Spleen (tissue), 11 donors: ENCODE measurements around the gene ZNF385D. TPM values are rescaled to one million over a fixed set of nuclear protein-coding genes. Genes with fewer than 3 reads are reported as not detected.
A peak's percentile ranks its signal among the peaks of the same experiment; 100 is the strongest.

Experiments used
- DNase-seq: peaks from one replicate; pipeline ENCODE4 v3.0.0-alpha.2; 2020
- H3K27ac ChIP-seq, 8 donors: fragments of 200-600 bp; sonication (generic) in 7 of 8; 1 replicate in 4 of 8; 2 replicates in 4 of 8; pipeline versions ENCODE4 v1.5.0 to v1.8.0; 2016 to 2021; ENCODE audit warnings: inconsistent platforms in 4 of 8, mild to moderate bottlenecking in 4 of 8, moderate library complexity in 1 of 8
- H3K27me3 ChIP-seq, 7 donors: fragments of 200-600 bp; sonication (generic) in 6 of 7; replicated peaks in 1 of 7; 1 replicate in 4 of 7; 2 replicates in 3 of 7; pipeline versions ENCODE4 v1.5.0 to v1.8.0; 2016 to 2021; ENCODE audit warnings: inconsistent platforms in 3 of 7, mild to moderate bottlenecking in 1 of 7
- H3K36me3 ChIP-seq, 6 donors: fragments of 200-600 bp; sonication (generic) in 5 of 6; 1 replicate in 4 of 6; 2 replicates in 2 of 6; pipeline versions ENCODE4 v1.5.0 to v1.8.0; 2016 to 2021; ENCODE audit warnings: inconsistent platforms in 2 of 6
- H3K4me1 ChIP-seq, 6 donors: fragments of 200-600 bp; sonication (generic) in 5 of 6; 1 replicate in 3 of 6; 2 replicates in 3 of 6; pipeline versions ENCODE4 v1.5.0 to v1.8.0; 2016 to 2021; ENCODE audit warnings: inconsistent platforms in 3 of 6
- H3K4me3 ChIP-seq, 8 donors: fragments of 200-600 bp; sonication (generic) in 7 of 8; 1 replicate in 4 of 8; 2 replicates in 4 of 8; pipeline versions ENCODE4 v1.5.0 to v1.8.0; 2016 to 2021; ENCODE audit warnings: inconsistent platforms in 4 of 8, mild to moderate bottlenecking in 4 of 8, moderate library complexity in 2 of 8
- H3K9me3 ChIP-seq, 8 donors: fragments of 200-600 bp; sonication (generic) in 7 of 8; 1 replicate in 4 of 8; 2 replicates in 4 of 8; pipeline versions ENCODE4 v1.5.0 to v1.8.0; 2016 to 2021; ENCODE audit warnings: inconsistent platforms in 4 of 8
- CTCF ChIP-seq, 11 experiments: fragments of 200-600 bp in 7 of 11; fragments of 450-650 bp in 4 of 11; sonication (generic) in 4 of 11; IDR thresholded peaks in 8 of 11; conservative IDR thresholded peaks in 3 of 11; 1 replicate in 7 of 11; 2 replicates in 4 of 11; pipeline versions ENCODE4 v1.4.0 to v1.8.0; 2016 to 2021; ENCODE audit warnings: antibody characterized with exemption in 11 of 11, inconsistent platforms in 4 of 11, mild to moderate bottlenecking in 1 of 11
- POLR2A ChIP-seq, 3 donors: fragments of 450-650 bp; IDR thresholded peaks; one replicate each; pipeline ENCODE4 v1.5.1; 2017; ENCODE audit warnings: antibody characterized with exemption in 3 of 3, mild to moderate bottlenecking in 1 of 3
- POLR2AphosphoS5 ChIP-seq, 3 donors: sonication (generic); formaldehyde crosslinking; IDR thresholded peaks; one replicate each; pipeline ENCODE4 v1.5.1; 2017; ENCODE audit warnings: antibody characterized with exemption in 3 of 3
- WGBS, 5 donors: extraction: QIAGEN DNeasy Blood & Tissue Kit in 3 of 5; methylation state at CpG; one replicate each; pipeline versions ENCODE4 v1.1.5 to v1.1.7; 2013 to 2018; 5-methylcytosine and 5-hydroxymethylcytosine counted together
- intact Hi-C: fragments of 100-400 bp; cut with DNase I; formaldehyde crosslinking; loops from one replicate; pipeline ENCODE4 v1.15.0; 2023; ENCODE audit warnings: low total_unique reads
- polyA plus RNA-seq, 3 donors: library from polyadenylated mRNA; stranded (reverse); fragments of 200-250 nt; gene quantifications; one replicate each; pipeline ENCODE4 v1.2.1, GENCODE V29; 2013
- total RNA-seq, 7 donors: library from RNA; depleted of rRNA in 3 of 7; stranded (reverse); fragments of >200 nt in 3 of 7; fragmentation: NEBNext Ultra II Directional in 4 of 7; extraction: Animal tissue kit (Norgen Biotek cat#: 25700) in 4 of 7; gene quantifications; one replicate each; pipeline versions ENCODE4 v1.1.0 to v1.2.1, GENCODE V29; 2016 to 2021
- donor health status: healthy with polysubstance abuse.
- donor health status: DM: no; HTN: no; CAD: no; lungs with moderate emphysema.
- donor health status: DM: no; HTN: no; CAD: no.
- donor health status: Bipolar disorder and iron deficiency.
- donor health status: healthy.
- donor health status: DM: no; HTN: no; CAD: no.
- donor health status: DM: yes; HTN: yes; CAD: no.

ZNF385D gene
- total and polyA plus RNA-seq, 10 donors = 0.05 to 3.2 (median 0.70) TPM

GRCh38 chr3:21790466-21790865, 39.5 kb upstream of the ZNF385D start:
- TF ChIP-seq POLR2AphosphoS5 (IDR thresholded peaks at IDR 0.05) (no peak), CTCF (IDR thresholded peaks at IDR 0.05 in 8 of 11, conservative IDR thresholded peaks at IDR 0.05 in 3 of 11) (no peak), POLR2A (IDR thresholded peaks at IDR 0.05) (no peak)
- H3K9me3 ChIP-seq = peaks cover 0 to 4% (median 0%) of the 10 kb centered on the region in 8 donors
- intact Hi-C loops = no loop called here
- no peaks in the 10 kb centered on the region for H3K36me3 ChIP-seq
- 85 to 98% (median 92%) methylated on average over 1 of the region's 1 CpG for WGBS, 5 donors
- no peak overlapping the region for H3K27ac ChIP-seq
- H3K4me3 ChIP-seq = no peak overlapping the region
- H3K27me3 ChIP-seq = no peaks in the 10 kb centered on the region
- H3K4me1 ChIP-seq = peaks cover 0 to 6% (median under 1%) of the 10 kb centered on the region in 6 donors
- no peak for DNase-seq

DNA sequence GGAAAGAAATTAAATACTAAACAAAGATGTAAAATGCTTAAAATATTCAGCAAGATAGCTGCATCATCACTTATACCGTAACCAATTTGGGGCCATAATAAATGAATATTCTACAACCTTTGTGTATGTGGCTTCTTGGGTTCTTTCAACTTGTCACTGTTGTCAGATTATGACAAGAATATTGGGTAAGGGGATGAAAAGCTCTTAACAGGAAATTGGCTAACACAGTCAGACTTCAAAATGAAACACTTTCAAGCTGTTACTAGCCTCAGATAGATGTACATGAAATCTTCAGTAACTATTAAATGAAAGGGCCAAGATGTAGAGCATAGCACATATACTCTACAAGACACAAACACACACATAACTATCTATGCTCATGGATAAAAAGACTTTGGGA, 38.7 kb upstream of the ZNF385D start:
- no peak for DNase-seq
- Histone ChIP-seq H3K4me3 (no peak overlapping the region), H3K9me3 (peaks cover 0 to 4% (median 0%) of the 10 kb centered on the region in 8 donors), H3K27me3 (no peaks in the 10 kb centered on the region), H3K27ac (no peak overlapping the region), H3K36me3 (no peaks in the 10 kb centered on the region), H3K4me1 (peaks cover 0 to 6% (median 0%) of the 10 kb centered on the region in 6 donors)
- TF ChIP-seq POLR2AphosphoS5 (IDR thresholded peaks at IDR 0.05) (no peak), CTCF (IDR thresholded peaks at IDR 0.05 in 8 of 11, conservative IDR thresholded peaks at IDR 0.05 in 3 of 11) (no peak), POLR2A (IDR thresholded peaks at IDR 0.05) (no peak)
- intact Hi-C loops = no loop called here
- 27 to 94% (median 91%) methylated on average over 1 of the region's 1 CpG for WGBS, 5 donors

- 55 to 75% (median 70%) methylated on average over 2 of the region's 2 CpGs for WGBS, 5 donors
- peak overlapping the region in 3 of 8 donors; percentile 16 to 63 (median 26) for H3K27ac ChIP-seq
- H3K4me1 ChIP-seq = peaks cover 0 to 17% (median 0%) of the 10 kb centered on the region in 6 donors
These were observed 35.4 kb upstream of the ZNF385D start for GRCh38 chr3:21786438-21786797.

More at GRCh38 chr3:21786438-21786797, 35.4 kb upstream of the ZNF385D start:
- no peak overlapping the region for H3K4me3 ChIP-seq
- H3K27me3 ChIP-seq = no peaks in the 10 kb centered on the region
- intact Hi-C loops = no loop called here
- H3K36me3 ChIP-seq = no peaks in the 10 kb centered on the region
- TF ChIP-seq POLR2A (IDR thresholded peaks at IDR 0.05) (no peak), POLR2AphosphoS5 (IDR thresholded peaks at IDR 0.05) (no peak), CTCF (IDR thresholded peaks at IDR 0.05 in 8 of 11, conservative IDR thresholded peaks at IDR 0.05 in 3 of 11) (no peak)
- peaks cover 0 to 4% (median 0%) of the 10 kb centered on the region in 8 donors for H3K9me3 ChIP-seq
- DNase-seq = no peak
